NCI-H1105 (cell line): ENCODE data around the gene TMCC1.
A peak's percentile ranks its signal among the peaks of the same experiment; 100 is the strongest.
"Not testable (repeated sequence)": the region's sequence is repeated elsewhere in the genome, so short reads cannot be mapped to it uniquely, and the experiment has no call there.

Experiments used
- DNase-seq: peaks from one replicate; lab custom pipeline; 2025; lab: John Stamatoyannopoulos, UW

TMCC1 gene

GRCh38 chr3:129727707-129728106 lies 165.8 kb downstream of the TMCC1 start:
- DNase-seq, result no peak

GRCh38 chr3:129723558-129724324 lies 169.8 kb downstream of the TMCC1 start:
- no peak for DNase-seq

GRCh38 chr3:129722527-129722926 lies 171.0 kb downstream of the TMCC1 start:
- no peak for DNase-seq

- no peak for DNase-seq
These were observed 175.3 kb downstream of the TMCC1 start for GRCh38 chr3:129718201-129718600.

GRCh38 chr3:129715854-129716253 lies 177.7 kb downstream of the TMCC1 start:
- DNase-seq, result no peak

GRCh38 chr3:129708328-129708861 lies 185.1 kb downstream of the TMCC1 start:
- no peak for DNase-seq

GRCh38 chr3:129705274-129705673 lies 188.2 kb downstream of the TMCC1 start:
- DNase-seq, result no peak

- DNase-seq, result no peak
These were observed 189.6 kb downstream of the TMCC1 start for GRCh38 chr3:129703913-129704312.

GRCh38 chr3:129702934-129703712 lies 190.4 kb downstream of the TMCC1 start:
- DNase-seq, result no peak

- no peak for DNase-seq
These were observed 192.3 kb downstream of the TMCC1 start for GRCh38 chr3:129701161-129701560.

GRCh38 chr3:129699612-129700011 lies 193.9 kb downstream of the TMCC1 start:
- no peak for DNase-seq

- no peak for DNase-seq
These were observed 194.3 kb downstream of the TMCC1 start for GRCh38 chr3:129699199-129699598.

- DNase-seq, result no peak
These were observed 196.1 kb downstream of the TMCC1 start for GRCh38 chr3:129697229-129697969.

- not testable (repeated sequence) for DNase-seq
These were observed 197.1 kb downstream of the TMCC1 start for GRCh38 chr3:129696430-129696829.

GRCh38 chr3:129695230-129695629 lies 198.3 kb downstream of the TMCC1 start:
- DNase-seq, result no peak

GRCh38 chr3:129694228-129694627 lies 199.3 kb downstream of the TMCC1 start:
- no peak for DNase-seq

- DNase-seq, result no peak
These were observed 200.8 kb downstream of the TMCC1 start for GRCh38 chr3:129692743-129693142.

GRCh38 chr3:129690963-129691362 lies 202.5 kb downstream of the TMCC1 start:
- DNase-seq, result no peak

GRCh38 chr3:129690406-129690805 lies 203.1 kb downstream of the TMCC1 start:
- peak; percentile 57 for DNase-seq

- DNase-seq, result no peak
These were observed 204.5 kb downstream of the TMCC1 start for GRCh38 chr3:129689036-129689435.

GRCh38 chr3:129688271-129688895 lies 205.1 kb downstream of the TMCC1 start:
- DNase-seq, result no peak

- DNase-seq, result no peak
These were observed 205.9 kb downstream of the TMCC1 start for GRCh38 chr3:129687586-129688125.
